Effector memory CD4-positive, alpha-beta T cell (primary cell): Measurements from ENCODE around the gene HABP2.

Experiments used
- DNase-seq, 3 donors: peaks; one replicate each; pipeline ENCODE4 v3.0.0-alpha.2; 2020
- H3K27ac ChIP-seq: 2 replicates; pipeline ENCODE4 v1.7.0; 2013; ENCODE audit warnings: mild to moderate bottlenecking, low read length, moderate library complexity; ENCODE audit not compliant: insufficient read depth, poor library complexity, severe bottlenecking
- H3K27me3 ChIP-seq: replicated peaks from 2 replicates; pipeline ENCODE4 v1.7.0; 2013; ENCODE audit warnings: mild to moderate bottlenecking, low read length; ENCODE audit not compliant: insufficient read depth, control insufficient read depth, poor library complexity, severe bottlenecking
- H3K36me3 ChIP-seq: 2 replicates; pipeline ENCODE4 v1.7.0; 2013; ENCODE audit warnings: mild to moderate bottlenecking, low read length, moderate library complexity; ENCODE audit not compliant: control insufficient read depth, insufficient read depth
- H3K4me1 ChIP-seq: 2 replicates; pipeline ENCODE4 v1.7.0; 2013; ENCODE audit warnings: low read length, mild to moderate bottlenecking; ENCODE audit not compliant: control insufficient read depth, insufficient read depth, poor library complexity, severe bottlenecking
- H3K4me3 ChIP-seq: 2 replicates; pipeline ENCODE4 v1.7.0; 2013; ENCODE audit warnings: low read length, low read depth, mild to moderate bottlenecking; ENCODE audit not compliant: insufficient read depth, poor library complexity, severe bottlenecking
- H3K9me3 ChIP-seq: 2 replicates; pipeline ENCODE4 v1.7.0; 2013; ENCODE audit warnings: mild to moderate bottlenecking, low read length, moderate library complexity; ENCODE audit not compliant: control insufficient read depth

HABP2 gene

DNA sequence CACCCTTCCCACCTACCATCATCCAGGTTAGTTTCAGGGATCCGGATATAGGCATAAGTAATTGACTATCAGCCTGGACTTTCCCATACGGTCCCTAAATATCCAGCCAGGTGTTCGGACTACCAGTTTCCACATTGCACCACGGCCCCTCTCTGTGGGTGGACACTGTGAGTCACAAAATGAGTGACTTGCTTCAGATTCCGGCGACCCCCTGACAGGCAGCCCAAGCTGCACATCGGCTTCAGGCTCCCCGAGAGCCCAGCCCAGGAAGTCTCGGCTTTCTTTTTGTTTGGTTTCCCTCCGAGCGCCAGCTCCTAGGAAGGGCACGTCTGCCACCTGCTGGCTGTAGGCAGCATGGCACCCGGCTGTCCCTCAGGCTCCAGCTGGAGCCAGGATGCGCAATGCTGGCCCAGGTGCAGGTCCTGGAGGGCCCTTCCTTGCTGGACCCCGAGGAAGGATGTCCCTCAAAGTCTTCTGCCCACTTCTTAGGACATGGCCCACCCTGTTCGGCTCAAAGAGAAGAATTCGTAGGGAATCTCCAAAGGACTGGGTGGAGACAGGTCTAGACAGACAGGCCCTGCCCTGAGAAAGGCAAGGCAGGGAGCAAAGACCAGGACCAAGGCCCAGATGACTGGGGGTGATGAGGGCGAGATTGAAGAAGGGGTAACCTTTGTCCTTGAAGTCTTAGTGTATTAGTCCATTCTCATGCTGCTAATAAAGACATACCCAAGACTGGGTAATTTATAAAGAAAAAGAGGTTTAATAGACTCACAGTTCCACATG is 10.6 kb downstream of the HABP2 start:
- Histone ChIP-seq H3K4me3 (peak overlapping the region; percentile 32), H3K27me3 (no peaks in the 10 kb centered on the region), H3K27ac (no peak overlapping the region), H3K9me3 (no peaks in the 10 kb centered on the region), H3K36me3 (no peaks in the 10 kb centered on the region), H3K4me1 (no peaks in the 10 kb centered on the region)
- peak; percentile 4 to 29 (median 11) for DNase-seq

DNA sequence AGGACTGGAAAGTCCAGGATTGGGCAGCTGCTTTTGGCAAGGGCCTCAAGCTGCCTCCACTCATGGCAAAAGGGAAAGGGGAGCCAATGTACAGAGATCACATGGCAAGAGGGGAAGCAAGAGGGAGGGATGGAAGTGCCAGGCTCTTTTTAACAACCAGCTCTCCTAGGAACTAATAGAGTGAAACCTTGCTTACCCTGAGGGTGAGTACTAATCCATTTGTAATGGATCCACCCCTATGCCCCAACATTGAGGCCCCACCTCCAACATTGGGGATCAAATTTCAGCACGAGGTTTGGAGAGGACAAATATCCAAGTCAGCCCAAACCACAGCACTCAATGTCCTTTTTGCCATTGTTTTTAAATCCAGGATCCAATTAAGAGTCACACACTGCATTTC is 12.5 kb downstream of the HABP2 start:
- no peak overlapping the region for H3K27ac ChIP-seq
- no peaks in the 10 kb centered on the region for H3K36me3 ChIP-seq
- H3K9me3 ChIP-seq = no peaks in the 10 kb centered on the region
- no peaks in the 10 kb centered on the region for H3K4me1 ChIP-seq
- H3K4me3 ChIP-seq = no peak overlapping the region
- H3K27me3 ChIP-seq = no peaks in the 10 kb centered on the region
- no peak for DNase-seq

DNA sequence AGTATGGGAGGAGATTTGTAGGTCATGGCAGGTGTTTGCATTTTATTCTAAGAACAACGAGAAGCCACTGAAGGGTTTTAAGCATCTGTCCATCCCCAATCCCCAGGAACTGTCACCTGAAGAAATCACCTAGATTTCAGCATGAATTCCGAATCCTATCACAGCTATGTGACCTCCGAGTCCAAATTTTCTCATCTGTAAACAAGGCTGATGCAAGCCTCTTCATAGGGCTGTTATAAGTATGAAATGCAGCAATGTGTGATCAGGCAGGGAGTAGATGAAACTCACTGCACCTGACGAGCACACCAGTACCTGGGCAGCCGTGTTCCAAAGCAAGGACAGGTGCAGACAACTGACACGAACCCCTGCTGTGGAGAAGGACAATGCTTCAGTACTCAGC is 14.0 kb downstream of the HABP2 start:
- Histone ChIP-seq H3K4me1 (no peaks in the 10 kb centered on the region), H3K4me3 (no peak overlapping the region), H3K36me3 (no peaks in the 10 kb centered on the region), H3K27me3 (no peaks in the 10 kb centered on the region), H3K27ac (no peak overlapping the region), H3K9me3 (no peaks in the 10 kb centered on the region)
- DNase-seq = no peak

DNA sequence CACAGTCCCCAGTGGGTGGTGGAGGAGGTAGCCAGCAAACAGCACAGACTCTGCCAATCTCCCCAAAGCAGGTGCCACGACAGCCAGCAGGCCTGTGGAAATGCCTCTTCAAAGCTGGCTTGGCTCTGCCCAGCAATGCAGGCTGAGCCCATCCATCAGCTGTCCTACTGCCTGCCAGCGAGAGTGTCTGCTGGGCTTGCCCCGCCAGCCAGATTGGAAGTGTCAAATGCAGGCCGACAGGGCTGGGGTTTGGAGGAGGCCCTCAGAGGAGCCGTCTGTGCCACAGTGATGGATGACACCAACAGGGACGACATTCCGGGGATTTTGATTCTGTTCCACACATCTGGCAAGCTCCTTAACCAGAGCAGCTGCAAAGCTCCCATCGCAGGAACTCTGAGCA is 16.7 kb downstream of the HABP2 start:
- no peak for DNase-seq
- no peak overlapping the region for H3K27ac ChIP-seq
- no peaks in the 10 kb centered on the region for H3K36me3 ChIP-seq
- H3K4me3 ChIP-seq = no peak overlapping the region
- H3K4me1 ChIP-seq = no peaks in the 10 kb centered on the region
- H3K27me3 ChIP-seq = no peaks in the 10 kb centered on the region
- no peaks in the 10 kb centered on the region for H3K9me3 ChIP-seq

DNA sequence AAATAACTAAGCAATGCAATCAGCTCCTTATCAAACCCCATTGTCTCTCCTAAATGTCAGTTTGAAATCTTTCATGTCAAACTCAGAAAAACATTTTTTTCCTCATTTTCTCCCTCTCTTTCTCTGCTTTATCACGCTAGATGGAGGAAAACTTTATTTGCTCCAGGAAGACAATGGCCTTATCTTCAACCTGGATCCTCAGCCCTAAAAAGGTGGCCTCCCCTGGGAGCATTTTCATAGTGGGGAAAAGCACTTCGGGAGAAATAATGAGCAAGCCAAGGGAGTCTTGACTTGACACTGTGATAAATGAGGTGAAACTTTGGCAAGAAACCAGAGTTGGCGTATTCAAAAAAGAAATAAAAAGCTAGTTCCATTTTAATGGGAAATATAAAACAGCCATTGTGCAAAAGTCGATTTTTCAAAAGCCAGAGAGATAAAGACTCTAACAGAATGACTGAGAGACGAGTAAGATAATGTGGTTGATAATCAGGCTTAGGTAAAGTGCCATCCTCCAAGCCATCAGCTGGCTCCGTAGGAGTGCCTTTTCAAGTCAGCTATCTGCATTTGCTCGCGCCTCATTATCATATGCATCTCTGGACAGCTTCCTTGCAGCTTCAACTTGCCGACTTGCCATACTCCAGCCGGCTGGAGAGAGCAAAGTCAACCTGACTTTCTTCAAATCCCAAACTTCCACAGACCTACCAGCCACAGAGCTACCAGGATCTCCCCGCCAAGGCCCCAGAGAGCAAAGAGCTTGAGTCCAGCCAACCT is 19.9 kb downstream of the HABP2 start:
- Histone ChIP-seq H3K36me3 (no peaks in the 10 kb centered on the region), H3K27ac (no peak overlapping the region), H3K9me3 (no peaks in the 10 kb centered on the region), H3K4me1 (no peaks in the 10 kb centered on the region), H3K4me3 (no peak overlapping the region), H3K27me3 (no peaks in the 10 kb centered on the region)
- no peak for DNase-seq

DNA sequence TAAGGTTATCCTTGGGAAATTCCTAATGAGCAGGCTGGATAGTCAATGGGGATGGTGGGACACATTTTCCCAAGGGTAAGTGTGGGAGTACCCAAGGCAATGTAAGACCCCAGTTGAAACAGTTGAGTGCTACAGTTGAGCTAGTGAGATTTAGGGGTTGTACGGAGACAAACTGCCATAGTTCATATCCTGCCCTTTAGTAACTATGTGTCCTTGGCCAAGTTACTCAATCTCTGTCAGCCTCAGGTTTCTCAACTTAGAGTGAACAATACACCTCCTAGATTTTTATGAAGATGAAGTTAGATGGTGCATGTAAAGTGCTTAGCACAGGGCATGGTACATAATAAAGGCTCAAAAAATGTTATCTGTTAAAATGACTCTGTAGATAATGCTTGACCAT is 20.5 kb downstream of the HABP2 start:
- no peaks in the 10 kb centered on the region for H3K4me1 ChIP-seq
- H3K36me3 ChIP-seq = no peaks in the 10 kb centered on the region
- no peak overlapping the region for H3K4me3 ChIP-seq
- H3K27ac ChIP-seq = no peak overlapping the region
- no peak for DNase-seq
- H3K27me3 ChIP-seq = no peaks in the 10 kb centered on the region
- no peaks in the 10 kb centered on the region for H3K9me3 ChIP-seq

DNA sequence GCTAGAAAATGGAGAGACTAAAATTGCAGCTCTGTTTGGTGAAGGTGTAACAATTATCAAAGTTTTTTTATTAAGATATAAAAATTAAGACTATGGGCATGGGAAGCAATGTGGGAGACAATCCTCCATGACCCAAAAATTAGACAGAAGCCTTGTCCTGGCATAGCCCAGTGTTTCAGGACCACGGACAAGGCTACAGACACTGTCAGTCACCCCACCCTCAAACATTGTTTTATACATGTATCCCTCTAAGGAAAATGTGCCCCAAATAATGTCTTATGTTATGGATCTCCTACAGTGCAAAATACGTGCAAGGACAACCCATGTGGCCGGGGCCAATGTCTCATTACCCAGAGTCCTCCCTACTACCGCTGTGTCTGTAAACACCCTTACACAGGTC is 24.0 kb downstream of the HABP2 start:
- H3K27me3 ChIP-seq = no peaks in the 10 kb centered on the region
- H3K4me3 ChIP-seq = no peak overlapping the region
- no peak overlapping the region for H3K27ac ChIP-seq
- no peaks in the 10 kb centered on the region for H3K9me3 ChIP-seq
- H3K36me3 ChIP-seq = no peaks in the 10 kb centered on the region
- no peak for DNase-seq
- no peaks in the 10 kb centered on the region for H3K4me1 ChIP-seq

DNA sequence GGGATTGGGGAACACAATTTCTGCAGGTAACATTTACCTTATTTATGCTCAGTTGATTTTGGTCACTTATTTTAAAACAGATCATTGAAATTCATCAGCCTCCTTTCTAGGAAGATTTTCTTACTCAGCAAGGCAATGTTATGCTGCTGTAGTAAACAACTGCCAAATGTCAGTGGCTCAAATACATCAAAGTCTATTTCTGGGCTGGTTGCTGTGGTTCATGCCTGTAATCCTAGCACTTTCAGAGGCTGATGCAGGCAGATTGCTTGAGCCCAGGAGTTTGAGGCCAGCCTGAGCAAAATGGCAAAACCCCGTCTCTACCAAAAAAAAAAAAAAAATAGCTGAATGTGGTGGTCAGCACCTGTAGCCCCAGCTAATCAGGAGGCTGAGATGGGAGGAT is 25.9 kb downstream of the HABP2 start:
- Histone ChIP-seq H3K4me3 (no peak overlapping the region), H3K36me3 (no peaks in the 10 kb centered on the region), H3K4me1 (no peaks in the 10 kb centered on the region), H3K27ac (no peak overlapping the region), H3K9me3 (no peaks in the 10 kb centered on the region), H3K27me3 (no peaks in the 10 kb centered on the region)
- no peak for DNase-seq

DNA sequence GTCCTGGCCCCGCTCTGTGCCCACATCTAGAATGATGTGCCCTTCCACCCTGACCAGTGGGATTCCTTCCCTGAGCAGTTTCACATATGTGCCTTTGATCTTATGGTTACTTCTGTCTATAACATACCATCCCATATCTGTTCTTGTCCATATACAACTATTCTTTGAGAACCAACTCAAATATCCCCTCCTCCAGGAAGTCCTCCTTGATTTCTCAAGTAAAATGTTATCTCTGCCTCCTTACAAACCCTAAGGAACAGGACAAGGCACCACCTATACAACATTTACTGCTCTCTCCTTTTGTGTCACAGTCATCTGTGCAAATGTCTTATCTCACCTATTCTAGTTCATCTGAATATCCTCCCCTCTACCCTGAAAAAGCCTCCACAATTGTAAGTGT is 28.2 kb downstream of the HABP2 start:
- no peaks in the 10 kb centered on the region for H3K4me1 ChIP-seq
- no peak overlapping the region for H3K4me3 ChIP-seq
- no peak overlapping the region for H3K27ac ChIP-seq
- H3K36me3 ChIP-seq = no peaks in the 10 kb centered on the region
- H3K9me3 ChIP-seq = no peaks in the 10 kb centered on the region
- no peak for DNase-seq
- no peaks in the 10 kb centered on the region for H3K27me3 ChIP-seq

DNA sequence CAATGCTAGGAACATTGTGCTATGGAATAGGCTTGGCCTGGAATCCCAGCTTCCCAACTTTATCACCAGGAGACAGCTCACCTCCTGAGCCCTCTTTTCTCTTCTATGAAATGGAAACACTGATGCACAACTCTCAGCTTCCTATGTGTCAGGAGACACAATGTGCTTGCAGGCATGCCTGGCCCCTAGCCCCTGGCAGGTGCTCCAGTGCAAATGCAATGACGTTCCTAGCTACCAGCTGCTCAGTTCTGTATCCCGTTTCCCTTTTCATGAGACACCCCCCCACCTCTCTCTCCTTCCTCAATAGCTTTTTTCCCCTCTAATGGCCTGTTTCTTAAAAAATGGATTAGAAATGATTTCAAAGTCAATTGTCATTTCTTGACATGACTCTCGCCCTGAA is 30.7 kb downstream of the HABP2 start:
- no peaks in the 10 kb centered on the region for H3K4me1 ChIP-seq
- no peak overlapping the region for H3K4me3 ChIP-seq
- no peaks in the 10 kb centered on the region for H3K9me3 ChIP-seq
- H3K27me3 ChIP-seq = no peaks in the 10 kb centered on the region
- no peak overlapping the region for H3K27ac ChIP-seq
- DNase-seq = no peak
- H3K36me3 ChIP-seq = no peaks in the 10 kb centered on the region
